GM12873 (cell line): ENCODE results near the gene SAMD4B.

Experiments used
- TF ChIP-seq, protein P1 (sequence below): IDR thresholded peaks from 2 replicates; pipeline ENCODE4 v1.5.1; 2012; ENCODE audit warnings: low read depth, mild to moderate bottlenecking, moderate library complexity, low read length, control low read depth; ENCODE audit not compliant: insufficient read depth; ENCODE audit errors: missing control alignments

SAMD4B gene

DNA sequence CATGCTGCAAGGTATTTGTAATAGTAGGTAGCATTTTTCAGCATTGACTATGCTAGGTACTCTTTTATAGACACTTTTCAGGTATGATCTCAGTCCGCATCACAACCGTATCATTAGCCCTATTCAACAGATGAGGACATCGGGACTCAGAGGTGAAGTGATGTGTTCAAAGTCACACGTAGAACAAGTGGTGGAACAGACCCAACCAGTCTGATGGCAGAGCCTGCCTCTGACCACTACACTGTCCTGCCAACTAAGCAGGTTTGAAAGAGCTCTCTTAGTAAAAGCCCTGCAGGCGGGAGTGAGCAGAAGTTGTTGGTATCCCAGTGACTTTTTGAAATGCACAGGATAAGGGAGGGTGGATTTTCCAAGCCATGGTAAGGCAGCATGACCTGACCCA is 28.5 kb downstream of the SAMD4B start:
- TF ChIP-seq, protein P1, sequence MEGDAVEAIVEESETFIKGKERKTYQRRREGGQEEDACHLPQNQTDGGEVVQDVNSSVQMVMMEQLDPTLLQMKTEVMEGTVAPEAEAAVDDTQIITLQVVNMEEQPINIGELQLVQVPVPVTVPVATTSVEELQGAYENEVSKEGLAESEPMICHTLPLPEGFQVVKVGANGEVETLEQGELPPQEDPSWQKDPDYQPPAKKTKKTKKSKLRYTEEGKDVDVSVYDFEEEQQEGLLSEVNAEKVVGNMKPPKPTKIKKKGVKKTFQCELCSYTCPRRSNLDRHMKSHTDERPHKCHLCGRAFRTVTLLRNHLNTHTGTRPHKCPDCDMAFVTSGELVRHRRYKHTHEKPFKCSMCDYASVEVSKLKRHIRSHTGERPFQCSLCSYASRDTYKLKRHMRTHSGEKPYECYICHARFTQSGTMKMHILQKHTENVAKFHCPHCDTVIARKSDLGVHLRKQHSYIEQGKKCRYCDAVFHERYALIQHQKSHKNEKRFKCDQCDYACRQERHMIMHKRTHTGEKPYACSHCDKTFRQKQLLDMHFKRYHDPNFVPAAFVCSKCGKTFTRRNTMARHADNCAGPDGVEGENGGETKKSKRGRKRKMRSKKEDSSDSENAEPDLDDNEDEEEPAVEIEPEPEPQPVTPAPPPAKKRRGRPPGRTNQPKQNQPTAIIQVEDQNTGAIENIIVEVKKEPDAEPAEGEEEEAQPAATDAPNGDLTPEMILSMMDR: no peak

DNA sequence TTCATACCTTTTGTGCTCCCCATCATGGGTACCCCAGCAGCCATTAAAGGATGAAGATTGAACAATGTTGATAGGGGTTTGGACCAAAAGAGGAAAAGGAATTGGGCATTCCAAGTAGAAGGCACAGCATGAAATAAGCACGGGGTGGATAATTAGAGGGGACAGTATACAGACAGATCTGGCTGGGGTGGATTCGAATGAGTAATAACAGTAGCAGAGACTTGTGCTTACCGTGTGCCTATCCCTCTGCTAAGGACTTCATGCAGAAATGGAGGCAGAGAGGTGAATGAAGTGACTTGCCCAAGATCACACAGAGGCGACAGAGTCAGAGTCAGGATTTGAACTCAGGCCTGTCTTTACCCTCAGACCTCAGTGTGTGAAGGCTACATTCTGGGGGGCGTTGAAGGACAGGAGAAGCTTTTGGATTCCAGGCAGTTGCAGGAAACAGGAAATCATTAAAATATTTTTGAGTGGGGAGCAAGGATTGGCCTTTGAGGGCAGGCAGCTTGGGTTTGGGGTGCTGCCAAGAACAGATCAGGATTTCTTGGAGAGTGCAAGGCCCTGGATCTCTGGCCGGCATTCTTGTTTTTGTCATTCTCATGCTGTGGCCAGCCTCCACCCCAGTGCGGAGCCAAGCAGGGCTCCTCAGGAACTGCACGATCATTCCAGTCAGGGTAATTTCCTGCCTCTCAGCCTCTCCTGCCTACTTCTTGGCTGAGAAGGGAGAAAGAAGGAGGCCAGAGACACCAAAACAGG is 30.0 kb downstream of the SAMD4B start:
- TF ChIP-seq, protein P1: no peak

DNA sequence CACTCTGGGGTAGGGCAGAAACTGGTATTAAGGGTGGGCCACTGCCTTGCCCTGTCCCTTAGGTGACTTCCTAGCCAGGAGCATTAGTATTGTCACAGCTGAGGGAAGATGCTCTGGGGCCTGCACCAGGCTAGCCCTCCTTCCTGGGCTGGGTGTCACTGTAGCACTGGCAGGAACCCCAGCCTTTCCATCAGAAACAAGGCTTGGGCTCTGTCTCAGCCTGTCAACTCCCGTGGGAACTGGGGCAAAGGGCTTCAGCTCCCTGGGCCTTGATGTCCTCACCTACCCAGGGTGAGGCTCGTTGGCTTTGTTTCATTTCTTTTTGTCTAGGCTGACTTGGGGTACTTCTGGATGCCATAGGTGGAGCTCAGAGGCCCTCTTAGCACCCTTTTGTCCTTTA is 30.7 kb downstream of the SAMD4B start:
- TF ChIP-seq, protein P1: no peak

DNA sequence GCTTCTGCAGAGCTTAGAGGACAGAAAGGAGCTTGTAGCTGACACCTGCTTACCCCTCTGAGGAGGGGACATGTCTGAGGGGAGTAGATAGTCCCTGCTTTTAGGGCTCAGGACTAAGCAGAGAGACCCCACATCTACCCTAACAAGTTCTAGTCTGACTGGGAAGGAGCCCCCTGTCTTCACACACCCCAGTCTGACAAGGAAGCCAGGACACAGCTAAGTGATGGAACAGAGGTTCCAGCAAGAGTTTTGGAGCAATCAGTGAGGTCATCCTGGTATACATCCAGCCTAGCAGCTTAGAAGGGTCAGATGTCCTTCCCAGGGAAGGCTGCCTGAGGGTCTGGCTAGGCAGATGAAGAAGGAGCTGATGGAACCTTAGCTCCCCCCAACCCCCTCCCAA is 33.7 kb downstream of the SAMD4B start:
- TF ChIP-seq, protein P1: no peak

DNA sequence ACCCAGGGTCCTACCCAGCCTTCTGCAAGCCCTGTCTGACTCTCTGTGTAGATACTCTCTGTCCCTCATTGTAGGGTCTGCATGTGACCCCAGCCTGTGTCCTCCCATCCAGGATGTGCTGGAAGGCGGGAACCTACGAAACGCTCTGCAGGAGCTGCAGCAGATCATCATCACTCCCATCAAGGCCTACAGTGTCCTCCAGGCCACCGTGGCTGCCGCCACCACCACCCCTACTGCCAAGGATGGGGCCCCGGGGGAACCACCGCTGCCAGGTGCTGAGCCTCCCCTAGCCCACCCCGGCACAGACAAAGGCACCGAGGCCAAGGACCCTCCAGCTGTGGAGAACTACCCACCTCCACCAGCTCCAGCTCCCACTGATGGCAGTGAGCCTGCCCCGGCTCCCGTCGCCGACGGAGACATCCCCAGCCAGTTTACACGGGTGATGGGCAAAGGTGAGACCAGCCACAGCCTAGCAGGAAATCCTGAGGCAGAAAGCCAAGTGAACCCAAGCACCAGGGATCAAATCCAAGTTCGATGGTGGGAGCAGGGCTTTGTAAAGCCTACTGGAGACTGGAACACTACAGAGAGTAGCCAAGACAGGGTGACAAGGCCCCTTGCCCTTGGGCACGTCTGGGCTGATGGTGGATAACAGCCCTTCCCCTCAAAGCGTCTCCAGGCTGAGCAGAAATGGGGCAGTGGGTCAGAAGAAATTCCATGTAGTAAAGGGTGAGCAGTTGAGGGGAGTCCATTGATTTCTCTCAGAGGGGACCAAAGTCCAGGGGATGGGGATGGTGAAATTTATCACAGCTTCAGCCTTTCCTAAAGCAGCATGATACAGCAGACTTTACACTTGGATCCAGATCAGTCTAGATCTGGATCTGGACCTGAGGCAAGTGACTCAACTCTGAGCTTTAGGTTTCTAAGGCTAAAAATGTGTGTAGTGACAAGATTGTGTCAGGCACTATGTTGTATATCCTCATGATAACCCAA is 35.4 kb downstream of the SAMD4B start:
- TF ChIP-seq, protein P1: no peak

DNA sequence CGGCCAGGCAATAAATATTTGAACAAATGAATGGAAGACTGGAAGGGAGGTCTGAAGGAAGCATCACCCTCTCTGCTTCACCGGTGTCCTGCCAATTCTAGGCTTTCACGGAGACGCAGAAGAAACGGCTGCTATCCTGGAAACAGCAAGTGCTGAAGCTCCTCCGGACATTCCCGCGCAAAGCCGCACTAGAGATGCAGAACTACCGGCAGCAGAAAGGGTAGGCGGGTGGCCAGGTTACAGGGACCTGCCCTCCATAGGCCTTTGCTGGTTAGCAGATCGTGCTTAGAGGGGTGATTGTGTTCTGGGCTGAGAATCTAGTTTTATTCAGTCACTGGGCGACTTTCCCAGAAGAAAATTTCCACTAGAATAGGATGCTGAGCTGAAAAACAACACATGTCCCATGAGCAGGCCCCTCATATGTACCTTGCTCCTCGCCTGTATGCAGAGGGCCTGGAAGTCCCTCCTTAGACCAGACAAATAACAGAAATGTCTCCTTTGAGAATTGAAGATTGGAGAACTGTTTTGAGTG is 37.7 kb downstream of the SAMD4B start:
- TF ChIP-seq, protein P1: no peak
